GM18502 (cell line): ENCODE results near the gene ASTN1.

Source experiments
- ATAC-seq: cut with Tn5 transposase; IDR thresholded peaks from one replicate; pipeline ENCODE4 v1.9.1; 2021; ENCODE audit warnings: mild to moderate bottlenecking; ENCODE audit not compliant: unreplicated experiment, poor library complexity

ASTN1 gene

DNA sequence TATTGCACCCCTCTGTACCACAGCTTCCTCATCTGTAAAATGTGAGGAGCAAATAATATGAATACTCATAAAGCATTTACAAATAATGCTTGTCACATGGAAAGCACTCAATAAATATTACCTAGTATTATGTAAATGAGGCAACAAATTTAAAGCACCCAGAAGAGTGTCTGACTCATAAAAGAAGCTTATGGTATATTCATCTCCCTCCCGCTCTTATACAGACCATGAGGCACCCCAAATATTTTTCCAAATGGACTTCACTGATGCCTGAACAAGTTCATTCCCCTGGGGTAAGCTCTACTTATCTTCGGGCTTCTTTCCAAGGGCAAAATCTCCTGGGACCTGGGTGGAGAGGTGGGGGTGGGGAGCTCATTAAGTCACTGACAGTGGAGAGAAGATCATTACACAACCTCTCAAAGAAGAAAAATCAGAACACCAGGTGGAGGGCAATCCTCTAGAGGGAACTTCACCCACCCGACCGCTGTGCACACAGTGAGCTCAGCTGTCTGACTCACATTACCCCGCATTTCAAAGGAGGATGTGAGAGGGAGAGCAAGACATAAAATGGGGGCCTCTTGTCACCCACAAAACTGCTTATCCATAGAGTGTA, 166.2 kb downstream of the ASTN1 start:
- no peak for ATAC-seq

DNA sequence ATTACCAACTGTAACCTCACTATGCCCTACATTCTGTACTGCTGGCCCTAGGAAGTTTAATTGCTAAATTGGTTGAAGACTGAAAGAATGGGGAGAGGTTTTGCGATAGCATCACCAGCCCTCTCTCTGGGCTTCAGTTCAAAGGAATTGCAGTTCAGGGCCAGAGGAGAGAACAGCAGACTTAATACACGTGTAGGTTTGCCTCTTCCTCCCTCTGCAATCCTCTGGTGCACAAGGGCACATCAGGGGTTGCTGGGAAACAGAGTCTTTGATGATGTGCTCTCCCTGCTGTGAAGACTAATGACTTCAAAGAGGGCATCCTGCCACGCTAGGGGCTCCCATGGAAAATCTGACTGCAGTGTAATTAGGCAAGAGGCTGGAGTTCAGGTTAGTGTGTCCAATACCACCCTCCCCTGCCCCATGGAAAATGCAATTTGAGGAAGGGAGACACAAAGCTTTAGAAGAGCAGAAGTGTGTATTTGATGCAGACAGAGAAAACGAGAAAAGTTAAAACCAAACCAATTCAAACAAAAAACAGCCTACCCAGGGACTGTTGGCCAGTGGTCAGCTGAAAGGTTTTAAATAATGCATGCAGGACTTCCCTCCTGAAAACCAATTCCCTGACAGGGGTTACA, 167.9 kb downstream of the ASTN1 start:
- no peak for ATAC-seq

DNA sequence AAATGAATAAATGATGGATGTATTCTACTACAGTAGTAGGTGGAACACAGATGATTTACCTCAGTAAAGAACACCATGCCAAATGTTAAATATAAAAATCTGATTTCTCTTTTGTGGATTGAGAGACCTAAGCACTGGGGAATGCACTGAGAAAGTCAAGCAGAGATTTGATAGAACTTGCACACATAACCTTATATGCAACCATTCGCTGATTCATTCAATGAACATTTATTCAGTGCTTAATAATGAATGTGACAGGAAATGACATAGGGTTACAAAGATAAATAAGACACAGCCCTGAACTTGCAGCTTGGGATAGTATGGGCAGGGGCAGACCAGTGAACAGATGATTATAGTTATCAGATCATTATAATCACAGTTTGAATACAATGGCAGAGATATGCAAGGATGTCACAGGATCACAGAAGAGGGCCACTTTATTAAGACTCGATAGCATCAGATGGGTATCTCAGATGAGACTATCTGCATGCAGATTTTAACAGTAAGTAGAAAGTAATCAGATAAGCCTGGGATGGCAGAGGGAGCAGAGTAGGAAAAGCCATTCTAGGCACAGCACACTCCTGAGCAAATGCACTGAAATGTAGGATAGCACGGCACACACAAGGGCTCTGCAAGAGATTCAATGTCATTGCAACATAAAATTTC, 169.4 kb downstream of the ASTN1 start:
- ATAC-seq: no peak

GRCh38 chr1:176993587-176993986, 170.9 kb downstream of the ASTN1 start:
- ATAC-seq: no peak

DNA sequence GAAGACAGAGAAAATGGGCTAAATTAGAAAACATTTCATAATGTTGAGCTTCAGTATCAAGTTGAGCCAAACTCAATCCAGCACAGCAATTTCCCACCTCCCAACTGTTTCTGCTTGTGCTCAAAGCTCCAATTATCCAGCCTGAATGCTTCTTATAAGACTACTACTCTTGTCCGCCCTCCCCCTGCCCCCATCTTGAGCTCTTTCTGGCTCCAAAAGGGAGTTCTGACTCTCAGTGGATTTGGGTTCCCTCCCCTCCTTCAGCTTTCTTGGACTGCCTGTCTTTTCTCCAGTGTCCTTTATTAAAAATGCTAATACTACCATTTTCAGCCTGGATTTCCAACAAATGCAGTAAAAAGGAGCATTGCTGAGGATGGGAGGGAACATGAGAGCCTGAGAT, 174.8 kb downstream of the ASTN1 start:
- ATAC-seq: no peak

GRCh38 chr1:176989023-176989422, 175.5 kb downstream of the ASTN1 start:
- ATAC-seq: no peak

- no peak for ATAC-seq
These were observed 177.5 kb downstream of the ASTN1 start for GRCh38 chr1:176987016-176987415.

DNA sequence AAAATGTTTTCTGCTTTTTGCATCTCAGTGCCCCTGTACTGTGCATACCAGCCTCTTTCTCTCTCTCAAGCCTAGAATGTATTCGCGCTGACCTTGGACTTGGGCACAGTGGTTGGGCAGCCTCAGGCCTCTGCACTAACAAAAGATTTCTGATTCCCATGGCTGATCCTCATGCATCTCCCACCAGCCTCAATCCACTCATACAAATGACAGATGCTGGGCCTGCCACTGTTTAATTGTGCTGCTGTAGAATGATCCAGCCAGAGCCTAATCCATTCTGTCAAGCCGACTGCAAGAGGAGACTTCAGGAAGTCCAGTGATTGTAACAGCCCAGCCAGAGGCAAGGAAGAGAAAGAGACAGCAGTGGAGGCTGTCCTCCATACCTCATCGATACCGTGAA, 180.8 kb downstream of the ASTN1 start:
- ATAC-seq: no peak

DNA sequence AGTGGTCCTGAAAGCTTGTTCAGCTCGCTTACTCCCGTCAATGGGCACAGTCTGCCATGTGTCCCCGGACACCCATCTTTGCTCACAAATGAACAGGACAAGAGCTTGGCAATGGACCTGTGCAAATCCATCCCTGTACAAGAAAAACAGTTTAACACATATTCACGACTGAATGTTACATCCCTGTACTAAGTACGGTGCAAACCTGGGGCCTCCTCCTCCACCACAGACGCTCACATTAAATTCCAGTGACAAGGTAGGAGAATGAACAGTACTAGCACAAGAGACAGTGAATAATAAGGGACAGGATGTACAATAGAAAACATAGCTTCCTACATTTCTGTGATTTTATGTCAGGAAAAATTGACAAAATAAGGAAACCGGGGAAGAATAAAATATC, 187.7 kb downstream of the ASTN1 start:
- no peak for ATAC-seq

GRCh38 chr1:176976225-176976624, 188.3 kb downstream of the ASTN1 start:
- ATAC-seq: no peak

DNA sequence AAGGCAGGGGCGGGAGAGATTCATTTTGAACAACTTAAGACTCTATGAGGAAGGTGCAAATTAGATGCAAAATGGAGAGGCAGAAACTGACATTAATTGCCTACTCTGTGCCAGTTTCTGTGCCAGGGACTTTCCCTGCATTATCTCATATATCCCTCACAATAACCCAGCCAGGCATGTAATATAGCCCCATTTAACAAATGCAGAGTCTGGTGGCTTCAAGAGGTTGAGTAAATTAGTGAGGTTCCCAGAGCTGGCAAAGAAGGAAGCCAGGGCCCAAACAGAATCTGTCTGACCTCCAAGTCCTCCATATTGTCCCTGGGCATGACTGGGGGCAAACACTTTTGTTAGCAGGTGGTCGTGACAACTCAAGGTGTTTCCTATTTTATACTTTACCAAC, 199.8 kb downstream of the ASTN1 start:
- no peak for ATAC-seq

DNA sequence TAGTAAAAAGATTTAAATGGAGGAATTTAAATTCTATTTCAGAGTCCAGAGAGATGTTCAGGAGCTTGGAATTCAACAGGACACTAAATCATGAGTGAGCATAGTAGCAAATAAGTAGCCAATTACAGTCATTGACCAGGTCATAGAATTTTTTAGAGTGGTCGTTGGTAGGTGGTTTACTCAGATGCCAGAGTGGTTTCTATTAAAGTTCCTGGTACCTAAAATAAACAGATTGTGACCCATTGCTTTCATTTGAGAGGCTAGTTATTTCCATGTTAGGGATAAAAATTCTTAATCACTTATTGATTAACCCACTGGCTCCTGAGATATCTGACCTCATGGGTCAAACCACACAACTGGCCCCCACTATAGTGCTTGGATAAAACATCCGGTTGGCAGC, 201.3 kb downstream of the ASTN1 start:
- ATAC-seq: no peak

DNA sequence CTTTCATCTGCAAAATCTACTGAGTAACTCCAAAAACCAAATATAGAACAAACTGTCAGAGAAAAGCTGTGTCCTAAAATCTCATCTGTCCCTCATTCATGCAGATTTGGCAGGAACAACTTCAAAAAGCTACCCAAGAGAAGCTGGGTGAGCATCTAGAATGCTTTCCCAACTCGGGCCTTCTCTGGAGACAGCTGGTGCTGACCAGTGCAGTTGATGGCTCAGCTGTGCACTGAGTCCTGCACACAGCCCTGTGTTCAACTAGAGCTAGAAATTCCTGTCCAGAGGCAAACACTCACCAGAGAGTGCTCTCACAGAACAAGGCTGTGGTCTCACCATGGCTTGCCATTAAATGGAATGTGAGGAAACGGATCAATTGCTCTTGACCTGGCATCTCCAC, 202.8 kb downstream of the ASTN1 start:
- ATAC-seq: no peak

DNA sequence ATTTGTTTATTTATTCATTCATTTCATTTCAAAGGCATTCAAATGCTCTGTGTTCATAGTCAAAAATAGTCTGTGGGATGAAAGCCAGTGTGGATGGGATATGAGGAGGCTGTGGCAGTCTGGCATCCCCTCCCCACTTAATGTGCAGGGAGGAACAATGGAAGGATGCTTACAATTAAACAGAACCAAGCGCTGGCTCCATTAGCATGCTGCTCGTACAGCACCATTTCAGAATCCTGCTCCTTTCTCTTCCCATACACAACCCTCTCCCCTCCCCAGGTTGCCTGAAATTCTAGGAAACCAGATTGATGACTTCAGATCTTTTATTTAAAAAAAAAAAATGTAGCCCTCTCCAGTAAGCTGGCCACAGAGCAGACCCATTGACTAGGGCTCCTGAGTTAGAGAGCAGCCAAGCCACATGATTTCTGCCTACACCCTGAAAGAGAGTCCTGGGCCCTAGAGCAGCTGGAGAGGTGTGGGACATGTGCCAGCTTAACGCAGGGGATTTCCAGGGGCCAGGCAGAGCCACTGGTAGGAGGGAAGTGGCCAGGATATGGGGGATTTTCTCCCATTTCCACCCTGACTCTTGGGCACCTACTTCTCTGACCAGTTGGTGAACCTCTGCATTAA, 205.2 kb downstream of the ASTN1 start:
- ATAC-seq: no peak

GRCh38 chr1:176957603-176958002, 206.9 kb downstream of the ASTN1 start:
- ATAC-seq: no peak

GRCh38 chr1:176954242-176954641, 210.3 kb downstream of the ASTN1 start:
- ATAC-seq: peak; percentile 54

DNA sequence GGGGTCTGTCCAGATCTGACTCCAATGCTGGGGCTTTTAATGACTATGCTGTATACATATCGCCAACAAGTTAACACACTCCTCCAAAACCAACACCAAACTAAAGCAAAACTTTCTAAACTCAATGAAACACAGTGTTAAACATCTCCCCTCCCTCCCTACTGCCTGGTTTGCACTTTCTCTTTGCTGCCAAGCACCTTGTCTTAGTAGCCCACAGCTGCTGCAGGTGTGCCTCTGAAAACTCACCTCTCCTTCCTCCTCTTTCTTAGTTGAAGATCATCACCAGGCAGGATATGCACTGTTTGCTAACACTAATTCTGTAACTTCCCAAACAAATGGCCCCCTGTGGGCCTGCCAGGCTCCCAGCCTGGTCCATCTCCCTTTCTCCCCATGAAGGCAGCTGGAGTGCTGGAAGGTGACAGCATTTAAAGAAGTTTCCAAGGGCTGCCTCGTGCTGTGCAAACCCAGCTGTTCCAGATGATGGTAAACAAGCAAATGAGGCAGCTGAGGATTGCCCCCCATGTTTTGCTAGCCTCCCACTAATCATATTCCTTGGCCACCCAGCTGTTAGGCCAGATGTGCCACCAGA, 213.7 kb downstream of the ASTN1 start:
- ATAC-seq: no peak

DNA sequence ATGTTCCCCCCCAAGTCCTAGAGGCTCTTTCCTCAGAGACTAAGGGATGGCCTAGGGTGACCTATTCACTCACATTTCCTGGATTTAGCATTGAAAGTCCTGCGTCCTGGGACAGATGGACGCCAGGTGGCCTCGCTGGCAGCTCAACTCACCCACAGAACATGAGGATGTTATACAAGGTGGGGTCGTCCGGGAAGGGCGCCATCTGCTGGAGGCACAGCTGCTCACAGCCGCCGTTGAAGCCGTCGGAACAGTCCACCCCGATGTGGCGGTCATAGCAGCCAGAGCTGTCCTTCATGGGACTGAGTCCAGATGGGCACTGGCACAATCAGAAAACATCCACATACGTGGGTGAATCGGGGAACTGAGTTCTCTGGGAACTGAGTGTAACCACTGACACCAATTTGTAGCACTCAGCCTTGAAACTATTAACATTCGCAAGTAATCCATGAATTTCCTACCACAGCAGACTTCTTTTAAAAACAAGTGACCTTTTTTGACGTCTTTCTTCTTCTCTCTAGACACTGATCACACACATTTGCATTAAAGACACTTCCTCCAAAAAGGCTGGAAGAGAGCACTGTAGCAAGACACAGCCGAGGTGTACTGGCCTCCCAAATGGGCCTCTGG, 215.4 kb downstream of the ASTN1 start:
- ATAC-seq: peak; percentile 88

GRCh38 chr1:176944606-176945005, 219.9 kb downstream of the ASTN1 start:
- no peak for ATAC-seq

- no peak for ATAC-seq
These were observed 220.7 kb downstream of the ASTN1 start for GRCh38 chr1:176943783-176944182.

GRCh38 chr1:176942346-176942745, 222.2 kb downstream of the ASTN1 start:
- no peak for ATAC-seq
